SU-DHL-6 (cell line): ENCODE measurements around the gene ARL8B.
"Not testable (repeated sequence)": the region's sequence is repeated elsewhere in the genome, so short reads cannot be mapped to it uniquely, and the experiment has no call there.

Experiments
- H2AFZ ChIP-seq: fragments of 200-600 bp; sonication (generic); 2 replicates; pipeline ENCODE4 v1.6.1; 2014; ENCODE audit warnings: low read depth, mild to moderate bottlenecking, moderate library complexity, mixed read lengths, antibody characterized with exemption, low read length; ENCODE audit not compliant: severe bottlenecking
- H3F3A ChIP-seq: fragments of 200-600 bp; shearing (Covaris generic); 2 replicates; pipeline ENCODE4 v1.6.0; 2016; ENCODE audit warnings: antibody characterized with exemption, mild to moderate bottlenecking; ENCODE audit not compliant: insufficient read depth
- H3K27ac ChIP-seq: fragments of 200-600 bp; sonication (generic); 2 replicates; pipeline ENCODE4 v1.5.1; 2016; ENCODE audit warnings: low read depth, mild to moderate bottlenecking, low read length, moderate library complexity, mixed read lengths
- H3K27me3 ChIP-seq: fragments of 200-600 bp; sonication (generic), shearing (Covaris generic); 2 replicates; pipeline ENCODE4 v1.6.0; 2014; ENCODE audit warnings: mild to moderate bottlenecking, low read length
- H3K36me3 ChIP-seq: fragments of 200-600 bp; sonication (generic); 2 replicates; pipeline ENCODE4 v1.6.1; 2014; ENCODE audit warnings: mild to moderate bottlenecking, low read length, mixed read lengths
- H3K4me2 ChIP-seq: fragments of 300-600, 200-600 bp; shearing (Covaris generic), sonication (generic); 2 replicates; pipeline ENCODE4 v1.6.0; 2014; ENCODE audit warnings: low read length, low read depth, mild to moderate bottlenecking; ENCODE audit not compliant: poor library complexity, severe bottlenecking
- H3K4me3 ChIP-seq: fragments of 200-600 bp; sonication (generic); 2 replicates; pipeline ENCODE4 v1.5.1; 2014; ENCODE audit warnings: antibody characterized with exemption, low read length, mild to moderate bottlenecking, mixed read lengths; ENCODE audit not compliant: insufficient read depth, poor library complexity, severe bottlenecking
- H3K79me2 ChIP-seq: fragments of 200-600 bp; sonication (generic); 2 replicates; pipeline ENCODE4 v1.6.1; 2014; ENCODE audit warnings: mild to moderate bottlenecking, low read length, moderate library complexity; ENCODE audit not compliant: insufficient read depth
- H3K9ac ChIP-seq: fragments of 200-600 bp; sonication (generic); 2 replicates; pipeline ENCODE4 v1.7.0; 2014; ENCODE audit warnings: mild to moderate bottlenecking, low read length
- H3K9me2 ChIP-seq: fragments of 200-600 bp; sonication (generic); replicated peaks from 2 replicates; pipeline ENCODE4 v1.6.1; 2014; ENCODE audit warnings: low read length; ENCODE audit not compliant: insufficient read depth
- H3K9me3 ChIP-seq: fragments of 200-600 bp; sonication (generic); 2 replicates; pipeline ENCODE4 v1.6.1; 2014; ENCODE audit warnings: low read length, mixed read lengths; ENCODE audit not compliant: insufficient read depth
- H4K20me1 ChIP-seq: fragments of 200-600 bp; sonication (generic); 2 replicates; pipeline ENCODE4 v1.6.1; 2014; ENCODE audit warnings: low read depth, mild to moderate bottlenecking, antibody characterized with exemption, low read length, moderate library complexity, mixed read lengths
- EZH2phosphoT487 ChIP-seq: fragments of 200-600 bp; sonication (generic), shearing (Covaris generic); conservative IDR thresholded peaks from 2 replicates; pipeline ENCODE4 v1.6.1; 2018; ENCODE audit warnings: mild to moderate bottlenecking, antibody characterized with exemption, low read length, moderate library complexity, mixed read lengths
- TF ChIP-seq, protein P1 (sequence below): fragments of 200-600 bp; sonication (generic); IDR thresholded peaks from one replicate; pipeline ENCODE4 v1.5.1; 2017; ENCODE audit warnings: antibody characterized with exemption, mild to moderate bottlenecking, low read length, moderate library complexity; ENCODE audit not compliant: insufficient read depth, poor library complexity, severe bottlenecking

Gene ARL8B

DNA sequence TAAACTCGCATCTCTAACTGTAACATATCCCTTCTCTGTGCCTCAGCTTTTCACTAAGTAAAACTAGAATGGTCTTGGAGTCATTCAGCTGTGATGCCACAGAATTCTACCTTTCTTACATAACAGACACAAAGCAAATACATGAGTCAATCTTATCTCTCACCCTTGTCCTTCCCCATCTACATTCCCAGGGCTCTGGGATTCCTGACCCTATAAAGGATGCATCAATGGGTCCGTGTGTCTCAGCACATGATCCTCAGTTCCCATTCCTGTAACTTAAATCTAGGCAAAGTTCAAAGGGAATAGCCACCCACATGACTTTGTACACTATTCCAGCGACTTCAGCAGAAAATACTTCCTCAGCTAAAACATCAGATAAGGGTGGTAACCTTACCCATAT is 11.8 kb upstream of the ARL8B start:
- H3K4me2 ChIP-seq, result no peak overlapping the region
- no peaks in the 10 kb centered on the region for H3F3A ChIP-seq
- no peaks in the 10 kb centered on the region for H4K20me1 ChIP-seq
- H3K9me2 ChIP-seq, result no peaks in the 10 kb centered on the region
- no peak overlapping the region for H3K9ac ChIP-seq
- no peaks in the 10 kb centered on the region for H3K79me2 ChIP-seq
- H3K9me3 ChIP-seq, result no peaks in the 10 kb centered on the region
- H2AFZ ChIP-seq, result no peak overlapping the region
- H3K4me3 ChIP-seq, result no peak overlapping the region
- no peaks in the 10 kb centered on the region for H3K36me3 ChIP-seq
- H3K27ac ChIP-seq, result no peak overlapping the region
- no peaks in the 10 kb centered on the region for H3K27me3 ChIP-seq
- no peak for TF ChIP-seq EZH2phosphoT487
- TF ChIP-seq, protein P1, sequence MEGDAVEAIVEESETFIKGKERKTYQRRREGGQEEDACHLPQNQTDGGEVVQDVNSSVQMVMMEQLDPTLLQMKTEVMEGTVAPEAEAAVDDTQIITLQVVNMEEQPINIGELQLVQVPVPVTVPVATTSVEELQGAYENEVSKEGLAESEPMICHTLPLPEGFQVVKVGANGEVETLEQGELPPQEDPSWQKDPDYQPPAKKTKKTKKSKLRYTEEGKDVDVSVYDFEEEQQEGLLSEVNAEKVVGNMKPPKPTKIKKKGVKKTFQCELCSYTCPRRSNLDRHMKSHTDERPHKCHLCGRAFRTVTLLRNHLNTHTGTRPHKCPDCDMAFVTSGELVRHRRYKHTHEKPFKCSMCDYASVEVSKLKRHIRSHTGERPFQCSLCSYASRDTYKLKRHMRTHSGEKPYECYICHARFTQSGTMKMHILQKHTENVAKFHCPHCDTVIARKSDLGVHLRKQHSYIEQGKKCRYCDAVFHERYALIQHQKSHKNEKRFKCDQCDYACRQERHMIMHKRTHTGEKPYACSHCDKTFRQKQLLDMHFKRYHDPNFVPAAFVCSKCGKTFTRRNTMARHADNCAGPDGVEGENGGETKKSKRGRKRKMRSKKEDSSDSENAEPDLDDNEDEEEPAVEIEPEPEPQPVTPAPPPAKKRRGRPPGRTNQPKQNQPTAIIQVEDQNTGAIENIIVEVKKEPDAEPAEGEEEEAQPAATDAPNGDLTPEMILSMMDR, result no peak

DNA sequence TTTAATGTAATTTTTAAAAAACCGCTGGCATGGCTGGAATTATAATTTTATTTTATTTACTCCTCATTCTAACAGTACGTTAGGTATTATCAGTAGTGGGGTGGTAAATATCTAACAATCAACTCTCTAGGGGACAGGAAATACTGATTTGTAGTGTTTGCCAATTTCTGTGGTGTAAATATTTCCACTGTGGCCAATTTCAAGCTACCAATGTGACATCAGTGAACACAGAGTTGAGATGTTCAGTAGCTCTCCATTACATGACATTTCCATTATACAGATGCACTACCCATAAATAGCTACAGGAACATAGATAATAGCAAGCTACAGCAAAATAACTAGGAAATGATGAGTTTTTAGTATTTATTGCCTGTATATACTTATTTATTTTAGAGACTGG is 10.0 kb upstream of the ARL8B start:
- H3K27ac ChIP-seq, result no peak overlapping the region
- H3K36me3 ChIP-seq, result no peaks in the 10 kb centered on the region
- no peak overlapping the region for H3K4me2 ChIP-seq
- H4K20me1 ChIP-seq, result no peaks in the 10 kb centered on the region
- H2AFZ ChIP-seq, result no peak overlapping the region
- H3K4me3 ChIP-seq, result no peak overlapping the region
- H3K79me2 ChIP-seq, result no peaks in the 10 kb centered on the region
- H3K27me3 ChIP-seq, result no peaks in the 10 kb centered on the region
- H3F3A ChIP-seq, result no peaks in the 10 kb centered on the region
- no peaks in the 10 kb centered on the region for H3K9me3 ChIP-seq
- H3K9ac ChIP-seq, result no peak overlapping the region
- TF ChIP-seq, protein P1, result no peak
- no peak for TF ChIP-seq EZH2phosphoT487
- H3K9me2 ChIP-seq, result no peaks in the 10 kb centered on the region

DNA sequence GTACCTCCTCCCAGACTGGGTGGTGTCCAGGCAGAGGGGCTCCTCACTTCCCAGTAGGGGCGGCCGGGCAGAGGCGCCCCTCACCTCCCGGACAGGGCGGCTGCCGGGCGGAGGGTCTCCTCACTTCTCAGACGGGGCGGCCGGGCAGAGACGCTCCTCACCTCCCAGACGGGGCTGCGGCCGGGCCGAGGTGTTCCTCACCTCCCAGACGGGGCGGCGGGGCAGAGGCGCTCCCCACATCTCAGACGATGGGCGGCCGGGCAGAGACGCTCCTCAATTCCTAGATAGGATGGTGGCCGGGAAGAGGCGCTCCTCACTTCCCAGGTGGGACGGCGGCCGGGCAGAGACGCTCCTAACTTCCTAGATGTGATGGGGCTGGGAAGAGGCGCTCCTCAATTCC is 8.4 kb upstream of the ARL8B start:
- not testable (repeated sequence) for H4K20me1 ChIP-seq, H3K4me2 ChIP-seq, H3K27me3 ChIP-seq, H3F3A ChIP-seq, H3K36me3 ChIP-seq, H3K9me2 ChIP-seq, H3K79me2 ChIP-seq, H3K9ac ChIP-seq, H3K9me3 ChIP-seq, H3K4me3 ChIP-seq, H2AFZ ChIP-seq, H3K27ac ChIP-seq

DNA sequence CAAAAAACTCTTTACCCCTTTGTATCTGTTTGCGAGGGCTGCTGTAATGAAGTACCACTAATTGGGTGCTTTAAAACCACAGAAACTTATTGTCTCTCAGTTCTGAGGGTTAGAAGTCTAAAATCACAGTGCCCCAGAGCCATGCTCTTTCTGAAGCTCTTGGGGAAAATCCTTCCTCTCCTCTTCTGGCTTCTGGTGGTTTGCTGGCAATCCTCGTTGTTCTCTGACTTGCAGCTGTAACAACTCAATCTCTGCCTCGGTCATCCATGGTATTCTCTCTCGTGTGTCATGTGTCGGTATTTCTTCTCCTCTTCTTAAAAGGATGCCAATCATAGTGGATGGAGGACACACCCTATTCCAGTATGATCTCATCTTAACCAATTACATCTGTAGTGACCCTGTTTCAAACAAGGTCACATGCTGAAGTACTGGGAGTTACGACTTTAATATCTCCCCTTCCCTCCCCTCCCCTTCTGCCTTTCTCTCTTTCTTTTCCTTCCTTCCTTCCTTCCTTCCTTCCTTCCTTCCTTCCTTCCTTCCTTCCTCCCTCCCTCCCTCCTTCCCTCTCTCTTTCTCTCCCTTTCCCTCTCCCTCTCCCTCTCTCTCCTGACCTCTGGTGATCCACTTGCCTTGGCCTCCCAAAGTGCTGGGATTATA is 6.5 kb upstream of the ARL8B start:
- no peaks in the 10 kb centered on the region for H3K9me2 ChIP-seq
- no peak overlapping the region for H2AFZ ChIP-seq
- H3K27me3 ChIP-seq, result no peaks in the 10 kb centered on the region
- no peaks in the 10 kb centered on the region for H3K79me2 ChIP-seq
- no peaks in the 10 kb centered on the region for H3F3A ChIP-seq
- H3K9me3 ChIP-seq, result no peaks in the 10 kb centered on the region
- no peak for TF ChIP-seq EZH2phosphoT487
- TF ChIP-seq, protein P1, result no peak
- no peaks in the 10 kb centered on the region for H3K36me3 ChIP-seq
- no peak overlapping the region for H3K4me3 ChIP-seq
- no peak overlapping the region for H3K9ac ChIP-seq
- no peak overlapping the region for H3K4me2 ChIP-seq
- H3K27ac ChIP-seq, result no peak overlapping the region
- no peaks in the 10 kb centered on the region for H4K20me1 ChIP-seq
